Body of pancreas (tissue), 4 donors: ENCODE results near the gene FIBIN.

Experiments
- CTCF ChIP-seq, 7 experiments: fragments of 450-650 bp in 4 of 7; fragments of 200-600 bp in 3 of 7; sonication (generic) in 3 of 7; IDR thresholded peaks; one replicate each; pipeline ENCODE4 v1.5.1; 2016 to 2019; ENCODE audit warnings: antibody characterized with exemption in 7 of 7
- POLR2A ChIP-seq, 3 donors: fragments of 450-650 bp; IDR thresholded peaks; one replicate each; pipeline ENCODE4 v1.6.1; 2016; ENCODE audit warnings: antibody characterized with exemption in 3 of 3, mild to moderate bottlenecking in 2 of 3

GRCh38 chr11:26947379-26947844, 46.5 kb upstream of the FIBIN start:
- TF ChIP-seq CTCF (IDR thresholded peaks at IDR 0.05) (no peak), POLR2A (IDR thresholded peaks at IDR 0.05) (no peak)
